Fibroblast of lung (primary cell): ENCODE measurements around the gene VRK2. TPM values are rescaled to one million over a fixed set of nuclear protein-coding genes. Genes with fewer than 3 reads are reported as not detected.
"Not testable (repeated sequence)": the region's sequence is repeated elsewhere in the genome, so short reads cannot be mapped to it uniquely, and the experiment has no call there.

ENCODE experiments used
- DNase-seq, 2 donors: peaks; one replicate each; pipeline versions ENCODE4 v3.0.0 to v3.0.0-alpha.2; 2010; ENCODE audit warnings: low read depth in 2 of 2
- H2AFZ ChIP-seq: 2 replicates; pipeline ENCODE4 v1.5.1; 2012; ENCODE audit warnings: low read length, control low read depth, inconsistent platforms
- H3K27ac ChIP-seq: 2 replicates; pipeline ENCODE4 v1.5.1; 2011; ENCODE audit warnings: low read length, control low read depth; ENCODE audit not compliant: insufficient read depth
- H3K27me3 ChIP-seq: 2 replicates; pipeline ENCODE4 v1.5.1; 2011; ENCODE audit warnings: mild to moderate bottlenecking, low read length; ENCODE audit not compliant: control insufficient read depth, insufficient read depth
- H3K36me3 ChIP-seq: 2 replicates; pipeline ENCODE4 v1.5.1; 2011; ENCODE audit warnings: low read length; ENCODE audit not compliant: control insufficient read depth, insufficient read depth
- H3K4me1 ChIP-seq: 2 replicates; pipeline ENCODE4 v1.5.1; 2011; ENCODE audit warnings: low read length; ENCODE audit not compliant: control insufficient read depth, insufficient read depth; ENCODE audit errors: extremely low read depth
- H3K4me2 ChIP-seq: 2 replicates; pipeline ENCODE4 v1.5.1; 2011; ENCODE audit warnings: low read length, control low read depth; ENCODE audit not compliant: insufficient read depth; ENCODE audit errors: extremely low read depth
- H3K4me3 ChIP-seq, 4 experiments: fragments of 200-600 bp in 1 of 4; sonication (generic) in 1 of 4; replicated peaks in 1 of 4; 2 replicates each; pipeline ENCODE4 v1.5.1; 2011 to 2016; ENCODE audit warnings: low read length in 4 of 4, low read depth in 3 of 4, mild to moderate bottlenecking in 3 of 4, control low read depth in 2 of 4, inconsistent platforms in 1 of 4, mixed read lengths in 1 of 4; ENCODE audit not compliant: insufficient read depth in 1 of 4; ENCODE audit errors: control extremely low read depth in 1 of 4
- H3K79me2 ChIP-seq: 2 replicates; pipeline ENCODE4 v1.5.1; 2012; ENCODE audit warnings: mild to moderate bottlenecking, low read length, inconsistent platforms; ENCODE audit not compliant: control insufficient read depth, insufficient read depth
- H3K9ac ChIP-seq: 2 replicates; pipeline ENCODE4 v1.5.1; 2011; ENCODE audit warnings: mild to moderate bottlenecking, low read length, control low read depth; ENCODE audit not compliant: insufficient read depth
- H3K9me3 ChIP-seq: 2 replicates; pipeline ENCODE4 v1.5.1; 2012; ENCODE audit warnings: low read depth, low read length; ENCODE audit not compliant: control insufficient read depth, insufficient read depth
- H4K20me1 ChIP-seq: 2 replicates; pipeline ENCODE4 v1.5.1; 2011; ENCODE audit warnings: low read length; ENCODE audit not compliant: control insufficient read depth, insufficient read depth; ENCODE audit errors: extremely low read depth
- EZH2 ChIP-seq: IDR thresholded peaks from 2 replicates; pipeline ENCODE4 v1.5.1; 2012; ENCODE audit warnings: low read length, control low read depth, mild to moderate bottlenecking; ENCODE audit errors: missing control alignments
- polyA plus RNA-seq, 2 donors: library from polyadenylated mRNA; depleted of rRNA in 1 of 2; stranded (reverse) in 1 of 2; unstranded in 1 of 2; fragments of >200 nt; gene quantifications; 2 replicates each; pipeline ENCODE4 v1.2.1, GENCODE V29; 2011 to 2012; ENCODE audit warnings: missing spikeins in 1 of 2
- total RNA-seq: library from RNA; depleted of rRNA; stranded (reverse); fragments of >200 nt; gene quantifications from 2 replicates; pipeline ENCODE4 v1.2.1, GENCODE V29; 2014
- TF ChIP-seq, protein P1 (sequence below), 2 donors: IDR thresholded peaks in 1 of 2; conservative IDR thresholded peaks in 1 of 2; 1 replicate in 1 of 2; 2 replicates in 1 of 2; pipeline ENCODE4 v1.5.1; 2011 to 2012; ENCODE audit warnings: low read length in 2 of 2, control low read depth in 1 of 2, inconsistent platforms in 1 of 2, low read depth in 1 of 2, mild to moderate bottlenecking in 1 of 2

VRK2 gene
- total and polyA plus RNA-seq, 2 donors (not counting 1 experiment from before 2014, with no cell fraction given): 23.8 to 24.3 TPM

DNA sequence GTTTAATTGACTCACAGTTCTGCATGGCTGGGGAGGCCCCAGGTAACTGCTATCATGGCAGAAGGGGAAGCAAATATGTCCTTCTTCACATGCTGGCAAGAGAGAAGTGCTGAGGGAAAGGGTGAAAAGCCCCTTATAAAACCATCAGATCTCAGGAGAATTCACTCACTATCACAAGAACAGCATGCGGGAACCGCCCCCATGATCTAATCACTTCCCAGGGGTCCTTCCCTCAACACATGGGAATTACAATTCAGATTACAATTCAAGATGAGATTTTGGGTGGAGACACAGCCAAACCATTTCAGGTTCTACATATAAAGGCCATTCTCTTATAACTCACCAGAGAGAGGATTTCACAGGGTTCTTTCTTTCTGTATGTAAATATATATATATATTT lies 62.9 kb downstream of the VRK2 start:
- H3K9ac ChIP-seq: no peak overlapping the region
- no peaks in the 10 kb centered on the region for H4K20me1 ChIP-seq
- no peaks in the 10 kb centered on the region for H3K27me3 ChIP-seq
- H3K9me3 ChIP-seq: no peaks in the 10 kb centered on the region
- peaks cover 6% of the 10 kb centered on the region for H3K4me1 ChIP-seq
- no peak overlapping the region for H2AFZ ChIP-seq
- H3K4me2 ChIP-seq: no peak overlapping the region
- H3K36me3 ChIP-seq: no peaks in the 10 kb centered on the region
- H3K79me2 ChIP-seq: no peaks in the 10 kb centered on the region
- H3K4me3 ChIP-seq: no peak overlapping the region
- no peak overlapping the region for H3K27ac ChIP-seq
- DNase-seq: no peak
- TF ChIP-seq, protein P1, sequence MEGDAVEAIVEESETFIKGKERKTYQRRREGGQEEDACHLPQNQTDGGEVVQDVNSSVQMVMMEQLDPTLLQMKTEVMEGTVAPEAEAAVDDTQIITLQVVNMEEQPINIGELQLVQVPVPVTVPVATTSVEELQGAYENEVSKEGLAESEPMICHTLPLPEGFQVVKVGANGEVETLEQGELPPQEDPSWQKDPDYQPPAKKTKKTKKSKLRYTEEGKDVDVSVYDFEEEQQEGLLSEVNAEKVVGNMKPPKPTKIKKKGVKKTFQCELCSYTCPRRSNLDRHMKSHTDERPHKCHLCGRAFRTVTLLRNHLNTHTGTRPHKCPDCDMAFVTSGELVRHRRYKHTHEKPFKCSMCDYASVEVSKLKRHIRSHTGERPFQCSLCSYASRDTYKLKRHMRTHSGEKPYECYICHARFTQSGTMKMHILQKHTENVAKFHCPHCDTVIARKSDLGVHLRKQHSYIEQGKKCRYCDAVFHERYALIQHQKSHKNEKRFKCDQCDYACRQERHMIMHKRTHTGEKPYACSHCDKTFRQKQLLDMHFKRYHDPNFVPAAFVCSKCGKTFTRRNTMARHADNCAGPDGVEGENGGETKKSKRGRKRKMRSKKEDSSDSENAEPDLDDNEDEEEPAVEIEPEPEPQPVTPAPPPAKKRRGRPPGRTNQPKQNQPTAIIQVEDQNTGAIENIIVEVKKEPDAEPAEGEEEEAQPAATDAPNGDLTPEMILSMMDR (conservative IDR thresholded peaks at IDR 0.05 in 1 of 2, IDR thresholded peaks at IDR 0.05 in 1 of 2; ENCODE audit: low read depth in 1 of 2, low read length in 2 of 2): no peak
- TF ChIP-seq EZH2: no peak

- Histone ChIP-seq H3K4me1 (peaks cover 6% of the 10 kb centered on the region), H3K79me2 (no peaks in the 10 kb centered on the region), H3K4me2 (no peak overlapping the region), H4K20me1 (no peaks in the 10 kb centered on the region), H3K27ac (no peak overlapping the region), H3K9ac (no peak overlapping the region), H3K27me3 (no peaks in the 10 kb centered on the region), H3K36me3 (no peaks in the 10 kb centered on the region), H3K4me3 (no peak overlapping the region), H3K9me3 (no peaks in the 10 kb centered on the region), H2AFZ (no peak overlapping the region)
- TF ChIP-seq EZH2: no peak
- TF ChIP-seq, protein P1 (conservative IDR thresholded peaks at IDR 0.05 in 1 of 2, IDR thresholded peaks at IDR 0.05 in 1 of 2; ENCODE audit: low read depth in 1 of 2, low read length in 2 of 2): no peak
- DNase-seq: no peak
Observed at GRCh38 chr2:58110765-58111164, 64.2 kb downstream of the VRK2 start.

GRCh38 chr2:58113563-58113962 lies 67.0 kb downstream of the VRK2 start:
- H3K79me2 ChIP-seq, H3K9me3 ChIP-seq, H3K27me3 ChIP-seq, H3K36me3 ChIP-seq, H3K4me3 ChIP-seq, H3K4me1 ChIP-seq, H2AFZ ChIP-seq, H3K9ac ChIP-seq, DNase-seq, H3K4me2 ChIP-seq, H4K20me1 ChIP-seq, H3K27ac ChIP-seq: not testable (repeated sequence)
